GM19397 (cell line): Measurements from ENCODE around the gene PPP6C.
"Not testable (repeated sequence)": the region's sequence is repeated elsewhere in the genome, so short reads cannot be mapped to it uniquely, and the experiment has no call there.

ENCODE experiments used
- ATAC-seq: cut with Tn5 transposase; IDR thresholded peaks from one replicate; pipeline ENCODE4 v1.9.1; 2021; ENCODE audit warnings: mild to moderate bottlenecking, moderate library complexity; ENCODE audit not compliant: unreplicated experiment

PPP6C gene

DNA sequence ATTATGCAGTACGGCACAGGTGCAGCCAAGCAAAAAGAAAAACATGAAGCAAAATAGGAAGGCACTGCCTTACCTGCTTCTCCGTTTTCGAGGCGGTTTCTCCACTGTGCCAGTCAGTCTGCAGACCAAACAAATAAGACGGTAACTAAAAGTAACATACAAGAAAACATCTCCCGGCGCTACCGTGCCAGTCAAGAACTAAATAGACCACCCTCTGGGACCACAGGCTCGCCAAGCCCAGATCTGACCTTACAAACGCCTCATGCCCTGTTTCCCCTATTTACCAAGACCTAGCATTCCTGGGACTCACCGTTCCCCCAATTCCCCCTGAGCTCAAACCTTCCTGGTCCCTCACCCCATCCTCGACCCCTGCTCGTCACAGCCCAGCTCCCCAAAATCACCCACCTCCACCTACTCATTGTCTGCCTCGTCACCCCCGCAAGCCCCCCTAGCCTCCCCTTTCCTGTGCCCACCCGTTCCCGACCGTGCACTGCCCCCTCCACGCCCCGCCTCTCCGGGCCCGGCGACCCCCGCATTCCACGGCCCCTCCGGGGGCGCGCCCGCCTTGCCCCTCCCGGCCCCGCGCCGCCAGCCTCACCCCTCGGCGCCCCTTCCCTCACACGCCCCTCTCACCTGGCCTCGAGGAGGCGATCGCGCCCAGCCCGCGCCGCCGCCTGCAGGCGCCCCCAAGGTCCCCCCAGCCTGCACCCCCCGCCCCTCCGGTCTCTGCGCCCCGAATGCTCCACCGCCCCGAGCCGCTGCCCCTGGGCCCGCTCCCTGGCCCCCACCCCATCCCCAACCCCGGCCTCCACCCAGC, 46.8 kb downstream of the PPP6C start:
- ATAC-seq, result peak; percentile 42

DNA sequence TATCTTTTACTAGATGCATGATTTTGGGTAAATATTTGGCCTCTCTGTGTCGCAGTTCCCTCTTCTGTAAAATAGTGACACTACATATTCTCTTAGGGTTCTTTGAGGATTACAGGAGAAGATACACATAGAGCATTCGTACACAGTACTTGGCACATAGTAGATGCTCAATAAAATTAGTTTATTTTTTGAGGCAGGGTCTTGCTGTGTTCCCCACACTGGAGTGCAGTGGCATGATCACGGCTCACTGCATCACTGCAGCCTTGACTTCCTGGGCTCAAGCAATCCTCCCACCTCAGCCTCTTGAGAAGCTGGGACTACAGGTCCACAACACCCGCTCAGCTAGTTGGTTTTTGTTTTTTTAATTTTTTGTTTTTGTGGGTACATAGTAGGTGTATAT, 47.9 kb downstream of the PPP6C start:
- no peak for ATAC-seq

- ATAC-seq, result no peak
Measured at GRCh38 chr9:125141251-125141650, 48.4 kb downstream of the PPP6C start.

- ATAC-seq, result no peak
Measured at GRCh38 chr9:125140576-125140975, 49.0 kb downstream of the PPP6C start.

DNA sequence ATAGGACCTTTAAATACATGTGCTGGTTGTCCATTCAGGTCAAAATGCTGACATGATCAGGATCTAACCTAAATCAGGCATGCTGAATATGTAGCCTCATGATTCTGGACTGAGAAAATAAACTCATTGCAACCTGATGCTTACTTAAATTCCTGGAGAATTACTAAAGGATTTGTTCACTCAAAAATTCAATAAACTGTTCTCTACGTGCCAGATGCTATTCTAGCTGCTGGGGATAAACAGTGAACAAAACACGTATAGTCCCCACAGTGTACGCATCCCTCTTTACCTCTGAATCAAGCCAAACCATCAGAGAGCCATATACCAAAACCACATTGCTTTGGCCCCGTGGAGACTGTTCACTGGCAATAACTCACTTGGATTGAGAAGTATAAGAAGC, 52.4 kb downstream of the PPP6C start:
- no peak for ATAC-seq

DNA sequence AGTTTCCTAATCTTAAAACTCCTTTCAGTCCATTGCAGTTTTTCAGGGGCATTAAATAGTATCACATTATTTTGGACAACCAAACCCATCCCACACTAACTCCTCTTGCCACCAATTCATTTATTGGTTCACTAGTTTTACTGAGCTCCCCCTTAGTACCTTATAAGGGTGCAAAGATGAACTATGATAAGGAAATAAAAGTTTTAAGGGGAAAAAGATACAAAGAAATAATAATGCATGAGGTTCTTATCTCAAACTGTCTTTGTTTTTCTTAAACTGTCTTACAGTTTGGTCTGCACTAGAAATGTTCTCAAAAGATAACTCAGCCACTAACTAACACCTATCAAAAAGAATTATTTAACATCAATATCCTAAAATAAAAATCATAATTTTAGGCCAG, 54.6 kb downstream of the PPP6C start:
- ATAC-seq, result no peak

DNA sequence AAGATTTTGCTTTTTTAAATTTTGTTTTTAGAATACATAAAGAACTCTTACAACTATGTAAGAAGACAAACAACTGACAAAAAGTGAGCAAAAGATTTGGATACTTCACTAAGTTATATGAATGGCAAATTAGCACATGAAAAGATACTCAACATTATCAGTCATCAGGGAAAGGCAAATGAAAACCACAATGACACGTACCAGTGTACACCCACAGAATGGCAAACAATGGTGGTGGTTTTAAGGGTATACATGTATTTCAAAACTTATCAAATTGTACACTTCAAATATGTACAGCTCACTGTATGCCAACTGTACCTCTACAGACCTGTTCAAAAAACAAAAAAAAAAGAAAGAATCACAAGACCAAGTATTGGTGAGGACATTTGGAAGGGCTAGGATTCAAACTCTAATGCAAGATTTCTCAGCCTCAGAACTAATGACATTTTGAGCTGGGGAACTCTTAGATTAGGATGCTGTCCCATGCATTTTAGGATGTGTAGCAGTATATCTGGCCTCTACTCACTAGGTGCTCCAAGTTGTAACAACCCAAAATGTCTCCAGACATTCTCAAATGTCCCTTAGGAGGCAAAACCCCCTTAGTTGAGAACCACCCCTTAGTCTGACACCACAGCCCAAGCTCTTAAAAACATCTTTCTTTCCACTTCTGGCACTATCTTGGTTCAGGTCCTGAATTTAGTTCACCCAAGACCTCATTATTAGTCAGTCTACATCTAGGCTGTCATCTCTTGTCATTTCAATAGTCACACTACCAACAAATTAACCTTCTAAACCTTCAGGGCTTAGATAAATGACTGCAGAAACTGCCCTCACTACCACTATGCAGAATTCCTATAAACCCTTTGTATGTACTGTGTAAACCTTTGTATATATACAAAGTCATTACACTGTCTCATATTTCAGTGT, 55.9 kb downstream of the PPP6C start:
- no peak for ATAC-seq

- no peak for ATAC-seq
Measured at GRCh38 chr9:125131778-125132177, 57.8 kb downstream of the PPP6C start.

DNA sequence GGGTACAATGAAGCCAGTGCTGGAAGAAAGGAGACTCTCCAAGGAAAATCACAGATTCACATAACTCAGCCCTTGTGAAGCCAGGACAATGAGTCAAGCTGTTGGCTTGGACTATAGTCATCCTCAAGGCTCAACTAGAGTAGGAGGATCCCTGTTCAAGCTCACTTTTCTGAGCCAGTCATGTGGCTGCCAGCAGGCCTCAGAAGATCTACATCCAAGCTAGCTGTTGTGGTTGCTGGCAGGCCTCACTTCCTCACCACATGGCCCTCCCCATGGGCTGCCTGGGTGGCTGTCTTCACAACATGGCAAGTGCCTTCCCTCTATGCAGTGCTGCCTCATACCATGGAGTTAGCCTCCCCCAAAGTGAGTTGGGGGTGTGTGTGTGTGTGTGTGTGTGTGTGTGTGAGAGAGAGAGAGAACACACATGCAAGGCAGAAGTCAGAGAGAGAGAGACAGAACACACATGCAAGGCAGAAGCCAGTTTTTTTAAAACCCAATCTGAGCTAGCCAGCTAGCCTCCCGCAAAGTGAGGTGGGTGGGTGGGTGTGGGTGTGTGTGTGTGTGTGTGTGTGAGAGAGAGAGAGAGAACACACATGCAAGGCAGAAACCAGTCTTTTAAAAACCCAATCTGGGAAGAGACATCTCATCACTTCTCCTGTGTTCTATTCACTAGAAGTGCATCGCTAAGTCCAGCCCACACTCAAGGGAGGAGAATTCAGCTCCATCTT, 63.4 kb downstream of the PPP6C start:
- ATAC-seq, result peak; percentile 93

DNA sequence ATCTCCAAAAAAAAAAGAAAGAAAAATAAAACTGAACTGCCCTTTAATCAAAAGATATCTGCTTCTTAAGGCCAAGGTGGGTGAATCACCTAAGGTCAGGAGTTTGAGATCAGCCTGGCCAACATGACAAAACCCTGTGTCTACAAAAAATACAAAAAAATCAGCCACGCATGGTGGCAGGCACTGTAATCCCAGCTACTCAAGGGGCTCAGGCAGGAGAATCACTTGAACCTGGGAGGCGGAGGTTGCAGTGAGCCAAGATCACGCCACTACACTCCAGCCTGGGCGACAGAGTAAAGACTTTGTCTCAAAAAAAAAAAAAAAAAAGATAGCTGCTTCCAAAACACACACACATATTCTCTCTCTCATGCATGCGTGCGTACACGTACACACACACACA, 64.1 kb downstream of the PPP6C start:
- no peak for ATAC-seq

- no peak for ATAC-seq
Measured at GRCh38 chr9:125121146-125121545, 68.5 kb downstream of the PPP6C start.

GRCh38 chr9:125119643-125120286, 69.8 kb downstream of the PPP6C start:
- no peak for ATAC-seq

DNA sequence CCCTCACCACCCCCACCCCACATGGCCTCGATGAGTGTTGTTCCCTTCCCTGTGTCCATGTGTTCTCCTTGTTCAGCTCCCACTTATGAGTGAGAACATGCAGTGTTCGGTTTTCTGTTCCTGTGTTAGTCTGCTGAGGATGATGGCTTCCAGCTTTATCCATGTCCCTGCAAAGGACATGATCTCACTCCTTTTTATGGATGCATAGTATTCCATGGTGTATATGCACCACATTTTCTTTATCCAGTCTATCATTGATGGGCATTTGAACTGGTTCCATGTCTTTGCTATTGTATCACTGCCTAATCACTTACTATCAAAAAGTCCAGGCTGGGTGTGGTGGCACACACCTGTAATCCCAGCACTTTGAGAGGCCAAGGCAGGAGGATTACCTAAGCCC, 70.9 kb downstream of the PPP6C start:
- ATAC-seq, result not testable (repeated sequence)

- ATAC-seq, result not testable (repeated sequence)
Measured at GRCh38 chr9:125114503-125114902, 75.1 kb downstream of the PPP6C start.

GRCh38 chr9:125110464-125110863, 79.1 kb downstream of the PPP6C start:
- no peak for ATAC-seq

DNA sequence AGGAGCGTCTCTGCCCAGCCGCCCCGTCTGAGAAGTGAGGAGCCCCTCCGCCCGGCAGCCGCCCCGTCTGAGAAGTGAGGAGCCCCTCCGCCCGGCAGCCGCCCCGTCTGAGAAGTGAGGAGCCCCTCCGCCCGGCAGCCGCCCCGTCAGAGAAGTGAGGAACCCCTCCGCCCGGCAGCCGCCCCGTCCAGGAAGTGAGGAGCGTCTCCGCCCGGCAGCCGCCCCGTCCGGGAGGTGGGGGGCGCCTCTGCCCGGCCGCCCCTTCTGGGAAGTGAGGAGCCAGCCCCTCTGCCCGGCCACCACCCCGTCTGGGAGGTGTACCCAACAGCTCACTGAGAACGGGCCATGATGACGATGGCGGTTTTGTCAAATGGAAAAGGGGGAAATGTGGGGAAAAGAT, 81.1 kb downstream of the PPP6C start:
- not testable (repeated sequence) for ATAC-seq

DNA sequence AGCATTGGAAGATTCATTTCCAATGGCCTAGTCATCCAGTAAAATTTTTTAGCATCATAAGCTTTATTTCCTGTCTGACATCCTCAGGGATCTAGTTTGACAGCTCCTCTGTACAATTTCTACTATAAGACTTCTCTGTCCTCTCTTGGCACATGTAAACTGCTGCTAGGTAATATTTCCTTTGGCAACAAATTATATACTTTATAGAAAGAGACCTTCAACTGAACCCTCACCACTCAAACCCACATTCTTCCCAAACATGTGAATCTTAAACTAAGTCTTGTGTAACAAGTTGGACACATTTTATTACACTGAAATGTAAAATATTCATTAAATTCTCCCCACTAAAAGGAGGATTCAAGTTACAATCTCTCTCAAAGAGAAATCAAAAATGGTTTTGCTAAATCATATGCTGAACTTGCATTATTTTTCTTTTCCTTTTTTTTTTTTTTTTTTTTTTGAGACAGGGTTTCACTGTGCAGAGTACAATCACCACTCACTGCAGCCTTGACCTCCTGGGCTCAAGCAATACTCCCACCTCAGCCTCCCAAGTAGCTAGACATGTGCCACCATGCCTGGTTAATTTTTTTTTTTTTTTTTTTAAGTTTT, 83.2 kb downstream of the PPP6C start:
- no peak for ATAC-seq

- ATAC-seq, result no peak
Measured at GRCh38 chr9:125103770-125104460, 85.7 kb downstream of the PPP6C start.

DNA sequence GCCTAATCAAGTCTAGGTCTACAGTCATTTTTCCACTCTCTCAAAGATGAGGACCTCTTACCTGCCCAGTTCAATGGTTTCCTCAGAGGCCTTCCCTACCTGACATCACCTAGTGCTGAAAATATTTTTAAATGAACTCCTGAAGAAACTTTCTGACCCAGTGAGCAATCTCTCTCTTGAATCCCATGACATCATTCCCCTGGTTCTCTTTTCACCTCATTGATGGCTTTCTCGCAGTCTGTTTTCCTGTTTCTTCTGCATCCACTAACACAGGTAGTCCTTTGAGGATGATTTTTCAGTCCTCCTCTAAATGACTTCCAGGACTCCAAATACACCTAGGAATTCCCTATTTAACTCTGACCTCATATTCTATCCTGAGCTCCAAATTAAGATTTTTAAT, 86.6 kb downstream of the PPP6C start:
- no peak for ATAC-seq

GRCh38 chr9:125100822-125101221, 88.8 kb downstream of the PPP6C start:
- ATAC-seq, result no peak
